ENCODE results near the gene TRERF1. TPM values are rescaled to one million over a fixed set of nuclear protein-coding genes. Genes with fewer than 3 reads are reported as not detected.

TRERF1 gene
- polyA plus RNA-seq, 3 donors, result 0.58 to 10.0 (median 2.0) TPM

GRCh38 chr6:42393339-42393738, 58.4 kb downstream of the TRERF1 start:
- Histone ChIP-seq H3K27ac (ENCODE audit: low read depth in 1 of 2, low read length in 2 of 2) (peak overlapping the region in 1 of 2 donors; percentile 39), H3K4me3 (replicated peaks in 1 of 3; ENCODE audit: low read depth in 2 of 3, low read length in 3 of 3) (no peak overlapping the region), H3K27me3 (ENCODE audit: control insufficient read depth in 2 of 2, insufficient read depth in 2 of 2, low read length in 2 of 2) (no peaks in the 10 kb centered on the region), H3K4me2 (replicated peaks; ENCODE audit: extremely low read depth, low read length, poor library complexity, severe bottlenecking) (no peak overlapping the region), H3K4me1 (ENCODE audit: control insufficient read depth in 1 of 2, insufficient read depth in 2 of 2, low read length in 2 of 2) (peaks cover 35 to 48% of the 10 kb centered on the region in 2 donors), H3K79me2 (ENCODE audit: insufficient read depth, low read length) (peaks cover 100% of the 10 kb centered on the region), H3K9me3 (replicated peaks in 1 of 2; ENCODE audit: control insufficient read depth in 1 of 2, insufficient read depth in 1 of 2, low read length in 2 of 2) (no peaks in the 10 kb centered on the region), H3K9ac (ENCODE audit: insufficient read depth, low read length, poor library complexity, severe bottlenecking) (no peak overlapping the region), H2AFZ (ENCODE audit: insufficient read depth, low read depth, low read length, poor library complexity, severe bottlenecking) (no peak overlapping the region), H3K36me3 (replicated peaks in 1 of 2; ENCODE audit: control insufficient read depth in 1 of 2, insufficient read depth in 2 of 2, low read length in 2 of 2) (no peaks in the 10 kb centered on the region), H4K20me1 (ENCODE audit: insufficient read depth, low read length) (peaks cover 47% of the 10 kb centered on the region)
- peaks cover 10 to 23% of the 10 kb centered on the region in 2 donors for H3K36me3 Mint-ChIP-seq
- peak overlapping the region in 2 of 7 donors; percentile 16 to 78 for H3K27ac Mint-ChIP-seq
- DNase-seq, result no peak
- TF ChIP-seq, protein P1, sequence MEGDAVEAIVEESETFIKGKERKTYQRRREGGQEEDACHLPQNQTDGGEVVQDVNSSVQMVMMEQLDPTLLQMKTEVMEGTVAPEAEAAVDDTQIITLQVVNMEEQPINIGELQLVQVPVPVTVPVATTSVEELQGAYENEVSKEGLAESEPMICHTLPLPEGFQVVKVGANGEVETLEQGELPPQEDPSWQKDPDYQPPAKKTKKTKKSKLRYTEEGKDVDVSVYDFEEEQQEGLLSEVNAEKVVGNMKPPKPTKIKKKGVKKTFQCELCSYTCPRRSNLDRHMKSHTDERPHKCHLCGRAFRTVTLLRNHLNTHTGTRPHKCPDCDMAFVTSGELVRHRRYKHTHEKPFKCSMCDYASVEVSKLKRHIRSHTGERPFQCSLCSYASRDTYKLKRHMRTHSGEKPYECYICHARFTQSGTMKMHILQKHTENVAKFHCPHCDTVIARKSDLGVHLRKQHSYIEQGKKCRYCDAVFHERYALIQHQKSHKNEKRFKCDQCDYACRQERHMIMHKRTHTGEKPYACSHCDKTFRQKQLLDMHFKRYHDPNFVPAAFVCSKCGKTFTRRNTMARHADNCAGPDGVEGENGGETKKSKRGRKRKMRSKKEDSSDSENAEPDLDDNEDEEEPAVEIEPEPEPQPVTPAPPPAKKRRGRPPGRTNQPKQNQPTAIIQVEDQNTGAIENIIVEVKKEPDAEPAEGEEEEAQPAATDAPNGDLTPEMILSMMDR (IDR thresholded peaks at IDR 0.05), result no peak
- no peak overlapping the region for H3K4me3 Mint-ChIP-seq
- no peaks in the 10 kb centered on the region for H3K27me3 Mint-ChIP-seq (ENCODE audit: low read depth in 3 of 3)
- no CpG with 5 or more reads among the region's 3 CpGs for WGBS (ENCODE audit: insufficient coverage)
- intact Hi-C loops (cut with micrococcal nuclease), result no loop called here
- H3K4me1 Mint-ChIP-seq, result peaks cover 65% of the 10 kb centered on the region
- no peaks in the 10 kb centered on the region for H3K9me3 Mint-ChIP-seq

GRCh38 chr6:42392833-42393232, 58.9 kb downstream of the TRERF1 start:
- 100% methylated on average over 5 of the region's 10 CpGs for WGBS (ENCODE audit: insufficient coverage)
- Histone ChIP-seq H3K9me3 (replicated peaks in 1 of 2; ENCODE audit: control insufficient read depth in 1 of 2, insufficient read depth in 1 of 2, low read length in 2 of 2) (no peaks in the 10 kb centered on the region), H4K20me1 (ENCODE audit: insufficient read depth, low read length) (peaks cover 49% of the 10 kb centered on the region), H3K36me3 (replicated peaks in 1 of 2; ENCODE audit: control insufficient read depth in 1 of 2, insufficient read depth in 2 of 2, low read length in 2 of 2) (no peaks in the 10 kb centered on the region), H2AFZ (ENCODE audit: insufficient read depth, low read depth, low read length, poor library complexity, severe bottlenecking) (no peak overlapping the region), H3K4me2 (replicated peaks; ENCODE audit: extremely low read depth, low read length, poor library complexity, severe bottlenecking) (no peak overlapping the region), H3K27me3 (ENCODE audit: control insufficient read depth in 2 of 2, insufficient read depth in 2 of 2, low read length in 2 of 2) (no peaks in the 10 kb centered on the region), H3K79me2 (ENCODE audit: insufficient read depth, low read length) (peaks cover 100% of the 10 kb centered on the region), H3K4me1 (ENCODE audit: control insufficient read depth in 1 of 2, insufficient read depth in 2 of 2, low read length in 2 of 2) (peaks cover 35 to 49% of the 10 kb centered on the region in 2 donors), H3K27ac (ENCODE audit: low read depth in 1 of 2, low read length in 2 of 2) (peak overlapping the region in 1 of 2 donors; percentile 39), H3K9ac (ENCODE audit: insufficient read depth, low read length, poor library complexity, severe bottlenecking) (no peak overlapping the region), H3K4me3 (replicated peaks in 1 of 3; ENCODE audit: low read depth in 2 of 3, low read length in 3 of 3) (no peak overlapping the region)
- Mint-ChIP-seq H3K36me3 (peaks cover 10 to 24% of the 10 kb centered on the region in 2 donors), H3K9me3 (no peaks in the 10 kb centered on the region), H3K4me3 (no peak overlapping the region), H3K4me1 (peaks cover 69% of the 10 kb centered on the region), H3K27me3 (ENCODE audit: low read depth in 3 of 3) (no peaks in the 10 kb centered on the region), H3K27ac (peak overlapping the region in 1 of 7 donors; percentile 15)
- intact Hi-C loops (cut with micrococcal nuclease), result no loop called here
- DNase-seq, result no peak
- TF ChIP-seq, protein P1 (IDR thresholded peaks at IDR 0.05), result no peak
